WTC11 (cell line): ENCODE measurements around the gene MAN2B1. TPM values are rescaled to one million over a fixed set of nuclear protein-coding genes. Genes with fewer than 3 reads are reported as not detected.

Source experiments
- ATAC-seq: fragments of 200-7000 bp; cut with Tn5 transposase; 2 replicates; pipeline ENCODE4 v1.10.0; 2021; ENCODE audit warnings: mild to moderate bottlenecking, moderate library complexity
- CTCF ChIA-PET: fragments of 300-600 bp; sonication (Branson Sonifier 250); formaldehyde crosslinking; loops from one replicate; lab custom pipeline; 2021; ENCODE audit warnings: antibody characterized with exemption; lab: Charles Lee
- POLR2A ChIA-PET: fragments of 350-600 bp; sonication (Branson Sonifier 250); formaldehyde crosslinking; loops from one replicate; lab custom pipeline; 2021; ENCODE audit warnings: antibody characterized with exemption; lab: Charles Lee
- DNase-seq: peaks from one replicate; pipeline ENCODE4 v3.0.0; 2021; ENCODE audit warnings: low spot score
- H3K27ac Mint-ChIP-seq: 2 replicates; pipeline ENCODE4 v1.8.0; 2021; ENCODE audit warnings: mixed read lengths
- H3K27me3 Mint-ChIP-seq: 2 replicates; pipeline ENCODE4 v1.8.0; 2021; ENCODE audit warnings: low read depth, mild to moderate bottlenecking, moderate library complexity, mixed read lengths
- H3K36me3 Mint-ChIP-seq: 2 replicates; pipeline ENCODE4 v1.8.0; 2021; ENCODE audit warnings: mixed read lengths
- H3K4me1 Mint-ChIP-seq: 2 replicates; pipeline ENCODE4 v1.8.0; 2022; ENCODE audit warnings: mixed read lengths
- H3K4me3 Mint-ChIP-seq: 2 replicates; pipeline ENCODE4 v1.8.0; 2021; ENCODE audit warnings: mild to moderate bottlenecking, moderate library complexity, mixed read lengths
- H3K9me3 Mint-ChIP-seq: 2 replicates; pipeline ENCODE4 v1.8.0; 2021; ENCODE audit warnings: mixed read lengths
- ATF6 ChIP-seq: sonication (generic); formaldehyde crosslinking; IDR thresholded peaks from 2 replicates; pipeline ENCODE4 v1.8.1; 2023; ENCODE audit warnings: mild to moderate bottlenecking, missing genetic modification reagents
- CREB1 ChIP-seq: sonication (generic); formaldehyde crosslinking; IDR thresholded peaks from 2 replicates; pipeline ENCODE4 v1.8.0; 2023; ENCODE audit warnings: mild to moderate bottlenecking, missing genetic modification reagents
- E2F4 ChIP-seq: sonication (generic); formaldehyde crosslinking; IDR thresholded peaks from 2 replicates; pipeline ENCODE4 v1.8.1; 2022; ENCODE audit warnings: low read depth, mild to moderate bottlenecking, moderate library complexity, missing genetic modification reagents, borderline replicate concordance
- ELF4 ChIP-seq: sonication (generic); formaldehyde crosslinking; IDR thresholded peaks from 2 replicates; pipeline ENCODE4 v1.8.1; 2022; ENCODE audit warnings: low read depth, mild to moderate bottlenecking, moderate library complexity, missing genetic modification reagents
- ESRRA ChIP-seq: sonication (generic); formaldehyde crosslinking; IDR thresholded peaks from 2 replicates; pipeline ENCODE4 v1.8.1; 2022; ENCODE audit warnings: mild to moderate bottlenecking, missing genetic modification reagents, borderline replicate concordance
- FOXP4 ChIP-seq: sonication (generic); formaldehyde crosslinking; IDR thresholded peaks from 2 replicates; pipeline ENCODE4 v1.8.0; 2022; ENCODE audit warnings: mild to moderate bottlenecking, missing genetic modification reagents
- JAZF1 ChIP-seq: fragments of 250-450 bp; sonication (Bioruptor Pico); IDR thresholded peaks from 2 replicates; pipeline ENCODE4 v1.9.0; 2021; ENCODE audit warnings: moderate library complexity, mild to moderate bottlenecking, inconsistent platforms
- NFE2L1 ChIP-seq: sonication (generic); formaldehyde crosslinking; IDR thresholded peaks from 2 replicates; pipeline ENCODE4 v1.8.1; 2023; ENCODE audit warnings: missing genetic modification reagents
- TCF7 ChIP-seq: sonication (generic); formaldehyde crosslinking; IDR thresholded peaks from 2 replicates; pipeline ENCODE4 v1.8.0; 2022; ENCODE audit warnings: mild to moderate bottlenecking, low read depth, missing genetic modification reagents, moderate library complexity
- TP53 ChIP-seq: sonication (generic); formaldehyde crosslinking; IDR thresholded peaks from 2 replicates; pipeline ENCODE4 v1.8.1; 2023; ENCODE audit warnings: mild to moderate bottlenecking, missing genetic modification reagents
- ZNF219 ChIP-seq: sonication (generic); formaldehyde crosslinking; IDR thresholded peaks from 2 replicates; pipeline ENCODE4 v1.8.0; 2023; ENCODE audit warnings: missing genetic modification reagents, mild to moderate bottlenecking, borderline replicate concordance
- ZNF263 ChIP-seq: sonication (generic); formaldehyde crosslinking; IDR thresholded peaks from 2 replicates; pipeline ENCODE4 v1.8.1; 2022; ENCODE audit warnings: low read depth, mild to moderate bottlenecking, moderate library complexity, missing genetic modification reagents
- ZNF416 ChIP-seq: fragments of 250-450 bp; sonication (Bioruptor Pico); IDR thresholded peaks from 2 replicates; pipeline ENCODE4 v1.9.0; 2021; ENCODE audit warnings: mild to moderate bottlenecking, inconsistent platforms
- ZNF512 ChIP-seq: sonication (generic); formaldehyde crosslinking; IDR thresholded peaks from 2 replicates; pipeline ENCODE4 v1.8.1; 2022; ENCODE audit warnings: missing genetic modification reagents, borderline replicate concordance
- ZNF671 ChIP-seq: fragments of 250-450 bp; sonication (Bioruptor Pico); IDR thresholded peaks from 2 replicates; pipeline ENCODE4 v1.8.0; 2021; ENCODE audit warnings: mild to moderate bottlenecking
- total RNA-seq: library from RNA; stranded (reverse); gene quantifications from 3 replicates; pipeline ENCODE4 v1.2.3, GENCODE V29; 2021

MAN2B1 gene
- total RNA-seq, 1 experiment from 2014 or later: 73.4 TPM

- TF ChIP-seq JAZF1 (CRISPR knock-in tag): 0 out of 2 replicates have a peak, but pooled peaks have one; percentile 5
- no peak for TF ChIP-seq ESRRA (CRISPR knock-in tag)
- TF ChIP-seq ZNF416 (CRISPR knock-in tag): peak; percentile 82
Observed at GRCh38 chr19:12696366-12697335, 30.1 kb upstream of the MAN2B1 start, which contains the start of gene FBXW9 (continued).

GRCh38 chr19:12695997-12696365, 29.4 kb upstream of the MAN2B1 start:
- H3K36me3 Mint-ChIP-seq: peaks cover 12% of the 10 kb centered on the region

More at GRCh38 chr19:12695997-12696365, 29.4 kb upstream of the MAN2B1 start:
- Mint-ChIP-seq H3K4me3 (peak overlapping the region; percentile 90), H3K4me1 (peaks cover 3% of the 10 kb centered on the region), H3K9me3 (no peaks in the 10 kb centered on the region), H3K27me3 (no peaks in the 10 kb centered on the region), H3K27ac (no peak overlapping the region)
- 0 out of 2 replicates have a peak, but pooled peaks have one; percentile 29 for TF ChIP-seq ATF6
- TF ChIP-seq ZNF219 (CRISPR knock-in tag): no peak
- no peak for TF ChIP-seq ZNF512 (CRISPR knock-in tag)
- no peak for TF ChIP-seq ZNF671 (CRISPR knock-in tag)
- TF ChIP-seq ELF4: no peak
- no peak for TF ChIP-seq NFE2L1
- no peak for TF ChIP-seq E2F4 (CRISPR knock-in tag)
- TF ChIP-seq CREB1 (CRISPR knock-in tag): no peak
- 0 out of 2 replicates have a peak, but pooled peaks have one; percentile 62 for TF ChIP-seq TCF7 (CRISPR knock-in tag)
- TF ChIP-seq ZNF263: no peak
- TF ChIP-seq TP53 (CRISPR knock-in tag): no peak
- no peak for TF ChIP-seq FOXP4 (CRISPR knock-in tag)
- ChIA-PET CTCF (interaction anchor here (0.8 to 1.9 kb wide), 4 partner anchors 62 to 79 kb away, joined by 3 to 10 read pairs (median 6); no protein-coding TSS in a partner anchor), POLR2A (interaction anchor here (0.8 to 2.1 kb wide), 4 partner anchors 15 to 62 kb away, joined by 3 to 13 read pairs (median 4); partner anchors contain the start of gene DHPS)
- peak; percentile 10 for ATAC-seq
- DNase-seq: no peak
